Measurements from ENCODE around the gene ADCYAP1R1.

- TF ChIP-seq, protein P1, sequence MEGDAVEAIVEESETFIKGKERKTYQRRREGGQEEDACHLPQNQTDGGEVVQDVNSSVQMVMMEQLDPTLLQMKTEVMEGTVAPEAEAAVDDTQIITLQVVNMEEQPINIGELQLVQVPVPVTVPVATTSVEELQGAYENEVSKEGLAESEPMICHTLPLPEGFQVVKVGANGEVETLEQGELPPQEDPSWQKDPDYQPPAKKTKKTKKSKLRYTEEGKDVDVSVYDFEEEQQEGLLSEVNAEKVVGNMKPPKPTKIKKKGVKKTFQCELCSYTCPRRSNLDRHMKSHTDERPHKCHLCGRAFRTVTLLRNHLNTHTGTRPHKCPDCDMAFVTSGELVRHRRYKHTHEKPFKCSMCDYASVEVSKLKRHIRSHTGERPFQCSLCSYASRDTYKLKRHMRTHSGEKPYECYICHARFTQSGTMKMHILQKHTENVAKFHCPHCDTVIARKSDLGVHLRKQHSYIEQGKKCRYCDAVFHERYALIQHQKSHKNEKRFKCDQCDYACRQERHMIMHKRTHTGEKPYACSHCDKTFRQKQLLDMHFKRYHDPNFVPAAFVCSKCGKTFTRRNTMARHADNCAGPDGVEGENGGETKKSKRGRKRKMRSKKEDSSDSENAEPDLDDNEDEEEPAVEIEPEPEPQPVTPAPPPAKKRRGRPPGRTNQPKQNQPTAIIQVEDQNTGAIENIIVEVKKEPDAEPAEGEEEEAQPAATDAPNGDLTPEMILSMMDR (IDR thresholded peaks at IDR 0.05) = no peak
- no peak for TF ChIP-seq POLR2AphosphoS5 (IDR thresholded peaks at IDR 0.05)
- TF ChIP-seq POLR2A (IDR thresholded peaks at IDR 0.05) = no peak
- no peak for TF ChIP-seq EP300 (IDR thresholded peaks at IDR 0.05)
These were observed 24.7 kb downstream of the ADCYAP1R1 start for GRCh38 chr7:31076641-31077310.

All from gastroesophageal sphincter (tissue), 3 donors.